ENCODE results near the gene SYTL2. TPM values are rescaled to one million over a fixed set of nuclear protein-coding genes. Genes with fewer than 3 reads are reported as not detected.
A peak's percentile ranks its signal among the peaks of the same experiment; 100 is the strongest.

Gene SYTL2
- total and polyA plus RNA-seq, 8 donors: 21.3 to 63.3 (median 45.0) TPM

DNA sequence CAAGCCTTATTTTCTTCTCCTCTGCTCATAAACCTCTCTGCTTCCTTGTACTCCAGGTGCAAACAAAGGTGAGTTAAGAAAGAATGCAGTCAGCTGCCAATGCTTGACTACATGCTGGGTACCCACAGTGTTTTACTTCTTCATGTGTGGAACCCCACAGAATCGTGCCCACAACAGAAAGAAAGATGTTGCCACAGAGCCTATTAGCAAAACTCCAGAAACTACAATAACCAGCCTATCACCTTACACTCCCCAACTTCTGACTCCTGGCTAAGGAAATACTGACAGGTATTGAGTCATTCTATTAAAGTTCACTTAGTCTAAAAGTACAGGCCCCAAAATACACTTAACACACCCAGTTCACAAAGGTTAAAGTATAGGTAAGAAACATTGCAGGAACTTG, 68.1 kb downstream of the SYTL2 start:
- Histone ChIP-seq H3K27me3 (no peaks in the 10 kb centered on the region), H3K4me3 (no peak overlapping the region), H3K9me3 (no peaks in the 10 kb centered on the region), H3K4me1 (peaks cover 4 to 7% of the 10 kb centered on the region in 2 donors), H3K27ac (peak overlapping the region; percentile 45 to 59), H3K36me3 (no peaks in the 10 kb centered on the region)
- peak; percentile 85 for ATAC-seq
- no peak for DNase-seq
- intact Hi-C loops (cut with DNase I): no loop called here
- TF ChIP-seq, protein P1, sequence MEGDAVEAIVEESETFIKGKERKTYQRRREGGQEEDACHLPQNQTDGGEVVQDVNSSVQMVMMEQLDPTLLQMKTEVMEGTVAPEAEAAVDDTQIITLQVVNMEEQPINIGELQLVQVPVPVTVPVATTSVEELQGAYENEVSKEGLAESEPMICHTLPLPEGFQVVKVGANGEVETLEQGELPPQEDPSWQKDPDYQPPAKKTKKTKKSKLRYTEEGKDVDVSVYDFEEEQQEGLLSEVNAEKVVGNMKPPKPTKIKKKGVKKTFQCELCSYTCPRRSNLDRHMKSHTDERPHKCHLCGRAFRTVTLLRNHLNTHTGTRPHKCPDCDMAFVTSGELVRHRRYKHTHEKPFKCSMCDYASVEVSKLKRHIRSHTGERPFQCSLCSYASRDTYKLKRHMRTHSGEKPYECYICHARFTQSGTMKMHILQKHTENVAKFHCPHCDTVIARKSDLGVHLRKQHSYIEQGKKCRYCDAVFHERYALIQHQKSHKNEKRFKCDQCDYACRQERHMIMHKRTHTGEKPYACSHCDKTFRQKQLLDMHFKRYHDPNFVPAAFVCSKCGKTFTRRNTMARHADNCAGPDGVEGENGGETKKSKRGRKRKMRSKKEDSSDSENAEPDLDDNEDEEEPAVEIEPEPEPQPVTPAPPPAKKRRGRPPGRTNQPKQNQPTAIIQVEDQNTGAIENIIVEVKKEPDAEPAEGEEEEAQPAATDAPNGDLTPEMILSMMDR (IDR thresholded peaks at IDR 0.05): no peak

DNA sequence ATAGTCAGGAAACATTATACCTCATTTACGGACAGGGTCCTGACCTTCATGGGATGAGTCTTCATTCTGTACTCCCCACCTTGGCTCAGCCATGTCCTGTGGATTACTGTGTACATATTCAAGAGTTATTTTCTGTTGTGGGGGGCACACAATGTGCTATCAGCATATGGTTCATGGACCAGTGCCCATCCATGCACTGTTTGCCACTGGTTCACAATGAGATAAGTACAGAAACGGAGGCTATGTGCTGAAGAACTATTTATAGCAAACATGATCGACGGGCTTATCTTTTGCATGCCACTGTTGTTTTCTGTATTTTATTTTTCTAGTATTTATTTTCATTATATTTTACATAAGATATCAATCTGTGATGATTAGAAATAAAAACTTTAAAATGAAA, 68.6 kb downstream of the SYTL2 start:
- Histone ChIP-seq H3K4me3 (no peak overlapping the region), H3K27me3 (no peaks in the 10 kb centered on the region), H3K9me3 (no peaks in the 10 kb centered on the region), H3K27ac (peak overlapping the region; percentile 45 to 59), H3K36me3 (no peaks in the 10 kb centered on the region), H3K4me1 (peaks cover 4 to 7% of the 10 kb centered on the region in 2 donors)
- ATAC-seq (no peak), DNase-seq (no peak)
- TF ChIP-seq, protein P1 (IDR thresholded peaks at IDR 0.05): no peak
- intact Hi-C loops (cut with DNase I): no loop called here

DNA sequence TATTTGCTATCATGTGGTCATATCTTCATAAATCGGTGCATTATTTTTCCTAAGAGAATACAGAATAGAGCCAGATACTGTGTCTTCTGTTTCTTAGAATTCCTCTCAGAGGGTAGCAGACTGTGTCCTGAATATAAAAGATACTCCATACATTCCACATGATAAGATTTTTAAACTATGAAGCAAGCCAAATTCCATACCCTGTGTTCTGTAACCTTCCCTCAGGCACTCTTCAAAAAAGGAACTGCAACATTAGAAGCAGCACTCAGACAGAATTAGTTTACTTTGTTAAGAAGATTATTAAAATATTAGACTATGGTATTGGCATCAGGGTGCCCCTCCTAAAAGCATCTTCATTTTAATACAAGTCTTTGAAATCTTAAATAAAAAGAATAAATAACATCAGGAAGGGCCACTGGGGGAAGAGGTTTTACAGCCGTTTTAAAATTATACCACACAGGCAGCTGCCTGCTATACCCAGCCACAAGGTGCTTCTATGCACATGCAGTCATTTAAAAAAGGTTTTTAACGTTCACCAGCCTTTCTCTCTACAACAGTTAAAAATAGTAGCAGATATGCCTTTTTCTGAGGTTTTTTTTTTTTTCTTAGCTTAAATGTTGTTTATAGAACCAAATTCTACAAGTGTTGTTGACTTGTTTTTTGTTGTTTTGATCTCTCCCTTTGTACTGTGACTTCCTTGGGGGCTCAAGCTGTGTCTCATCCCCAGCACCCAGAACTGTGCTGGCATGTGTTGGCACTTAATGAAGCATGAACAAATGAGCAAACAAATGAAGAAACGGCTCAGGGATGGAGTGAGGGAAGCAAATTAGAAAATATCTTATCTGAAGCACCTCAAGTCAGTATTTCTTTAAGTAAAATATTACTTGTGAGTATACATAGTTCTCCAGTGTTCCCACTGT, 70.2 kb downstream of the SYTL2 start:
- peak; percentile 31 for ATAC-seq

DNA sequence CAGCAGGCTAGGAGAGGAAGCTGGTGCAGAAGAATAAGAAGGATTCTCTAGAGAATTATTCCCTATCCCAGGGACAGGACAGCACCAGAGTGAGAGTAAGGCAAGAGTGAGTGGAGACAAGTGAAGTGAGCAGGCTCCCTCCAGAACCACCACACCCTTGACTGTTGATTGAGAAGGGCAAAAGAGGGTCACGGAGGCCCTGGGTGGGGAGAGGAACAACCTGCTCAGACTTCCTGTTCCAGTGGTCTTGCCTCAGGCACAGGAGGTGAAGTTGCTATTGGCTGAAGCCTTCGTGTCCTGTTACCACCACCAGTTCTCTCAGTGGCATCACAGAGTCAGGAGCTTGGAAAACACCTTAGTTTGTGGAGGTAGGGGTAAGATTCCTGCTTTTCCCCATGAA, 73.2 kb downstream of the SYTL2 start:
- H3K4me3 ChIP-seq: no peak overlapping the region
- DNase-seq: no peak
- no peak for ATAC-seq
- H3K4me1 ChIP-seq: peaks cover 4 to 7% of the 10 kb centered on the region in 2 donors
- no peaks in the 10 kb centered on the region for H3K36me3 ChIP-seq
- H3K27ac ChIP-seq: no peak overlapping the region
- TF ChIP-seq, protein P1 (IDR thresholded peaks at IDR 0.05): no peak
- intact Hi-C loops (cut with DNase I): no loop called here
- H3K27me3 ChIP-seq: no peaks in the 10 kb centered on the region
- H3K9me3 ChIP-seq: no peaks in the 10 kb centered on the region

More for the DNA sequence above, 70.2 kb downstream of the SYTL2 start:
- H3K4me3 ChIP-seq: no peak overlapping the region
- no peak overlapping the region for H3K27ac ChIP-seq
- H3K27me3 ChIP-seq: no peaks in the 10 kb centered on the region
- no peaks in the 10 kb centered on the region for H3K9me3 ChIP-seq
- TF ChIP-seq, protein P1 (IDR thresholded peaks at IDR 0.05): no peak
- peaks cover 4 to 7% of the 10 kb centered on the region in 2 donors for H3K4me1 ChIP-seq
- no peak for DNase-seq
- intact Hi-C loops (cut with DNase I): no loop called here
- H3K36me3 ChIP-seq: no peaks in the 10 kb centered on the region

DNA sequence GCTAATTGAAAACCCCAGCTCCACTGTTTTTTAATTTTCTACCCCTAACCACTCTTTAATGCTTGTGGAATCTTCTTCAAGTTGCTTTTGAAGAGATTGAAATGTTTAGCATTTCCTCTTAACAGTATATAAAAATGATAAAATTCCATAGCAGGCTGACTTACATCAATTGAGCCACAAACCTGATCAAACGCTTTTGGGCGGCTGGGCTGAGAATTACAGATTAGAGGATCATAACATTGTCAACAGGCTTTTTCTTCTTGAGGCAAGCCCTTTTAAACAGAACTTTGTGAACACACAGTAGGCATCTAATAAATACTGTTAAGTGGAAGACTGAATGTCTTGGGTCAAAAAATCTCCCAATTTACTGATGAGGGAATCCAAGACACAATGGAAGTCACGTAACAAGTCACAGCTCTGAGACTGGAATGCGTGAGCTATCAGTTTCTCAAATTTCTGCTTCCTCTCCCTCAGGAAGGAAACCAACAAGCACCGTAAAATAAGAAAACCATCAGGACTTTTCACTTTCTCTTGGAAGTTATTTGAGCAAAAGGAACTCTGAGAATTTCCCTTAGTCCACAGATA, 75.0 kb downstream of the SYTL2 start:
- intact Hi-C loops (cut with DNase I): no loop called here
- no peak overlapping the region for H3K27ac ChIP-seq
- DNase-seq (peak in 2 of 4 donors; percentile 41 to 53), ATAC-seq (no peak)
- no peaks in the 10 kb centered on the region for H3K36me3 ChIP-seq
- TF ChIP-seq, protein P1 (IDR thresholded peaks at IDR 0.05): no peak
- H3K9me3 ChIP-seq: no peaks in the 10 kb centered on the region
- H3K4me1 ChIP-seq: peaks cover 0 to 3% of the 10 kb centered on the region in 2 donors
- H3K4me3 ChIP-seq: no peak overlapping the region
- no peaks in the 10 kb centered on the region for H3K27me3 ChIP-seq

Measured in left lung (tissue), 10 donors.